ENCODE results near the gene HIVEP2.

Gene HIVEP2

DNA sequence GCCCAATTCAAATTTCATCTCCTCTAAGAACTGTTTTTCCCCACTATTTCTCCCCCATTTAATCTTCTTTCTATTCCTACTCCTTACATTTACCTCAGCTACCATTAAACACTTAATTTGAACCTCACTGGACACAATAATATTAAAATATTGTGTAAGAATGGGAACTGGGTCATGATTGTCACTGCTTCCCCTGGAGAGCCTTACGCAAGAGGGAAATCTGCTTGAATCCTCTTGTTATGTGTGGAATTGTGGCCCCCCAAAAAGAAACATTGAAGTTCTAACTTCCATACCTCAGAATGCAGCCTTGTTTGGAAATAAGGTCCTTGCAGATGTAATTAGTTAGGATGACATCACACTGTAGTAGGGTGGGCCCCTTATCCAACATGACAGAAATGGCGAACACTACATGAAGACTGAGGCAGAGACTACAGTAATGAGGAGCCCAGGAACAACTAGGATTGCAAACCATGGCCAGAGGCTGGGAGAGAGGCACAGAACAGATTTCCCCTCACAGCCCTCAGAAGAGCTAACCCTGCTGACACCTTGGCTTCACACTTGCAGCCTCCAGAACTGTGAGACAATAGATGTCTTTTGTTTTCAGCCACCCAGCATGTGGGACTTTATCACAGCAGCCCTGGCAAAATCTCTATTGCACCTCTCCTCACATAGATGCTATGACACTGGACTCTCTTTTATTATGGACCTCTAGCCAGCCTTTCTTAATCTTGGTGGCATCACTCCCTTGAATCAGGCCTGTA, 29.9 kb downstream of the HIVEP2 start:
- Histone ChIP-seq H3K27me3 (ENCODE audit: insufficient read depth, insufficient read length) (no peaks in the 10 kb centered on the region), H3K36me3 (ENCODE audit: insufficient read depth, insufficient read length, low read length) (no peaks in the 10 kb centered on the region), H3K9ac (ENCODE audit: insufficient read length, low read depth) (no peak overlapping the region), H3K4me3 (ENCODE audit: insufficient read length, low read depth) (no peak overlapping the region), H3K4me1 (ENCODE audit: insufficient read depth, insufficient read length) (peaks cover 3% of the 10 kb centered on the region), H3K9me3 (ENCODE audit: insufficient read depth, low read length) (no peaks in the 10 kb centered on the region)
- DNase-seq (ENCODE audit: low read depth, low spot score), result no peak
- no peak for TF ChIP-seq SUZ12 (IDR thresholded peaks at IDR 0.05; ENCODE audit: extremely low read depth, insufficient read depth, insufficient read length)
- TF ChIP-seq YY1 (IDR thresholded peaks at IDR 0.05; ENCODE audit: insufficient read depth, insufficient read length), result no peak
- TF ChIP-seq ZNF274 (IDR thresholded peaks at IDR 0.05; ENCODE audit: low read depth, low read length), result no peak

DNA sequence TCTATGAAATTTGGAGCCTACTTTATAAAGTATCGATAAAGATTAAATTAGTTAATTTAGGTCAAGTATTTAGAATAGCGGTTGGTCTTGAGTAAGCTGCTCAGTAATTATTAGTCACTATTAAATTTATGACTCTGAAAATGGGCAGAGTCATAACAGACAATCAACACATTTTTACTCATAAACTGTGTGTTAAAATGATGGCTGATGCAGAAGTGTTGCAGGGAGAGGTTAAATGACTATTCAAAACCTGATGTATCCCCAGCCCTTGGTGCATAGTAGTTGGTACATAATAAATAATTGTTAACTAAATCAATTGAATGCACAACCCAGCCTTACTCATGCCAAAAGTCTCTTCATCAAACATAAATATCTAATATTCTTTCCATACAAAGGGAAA, 30.6 kb downstream of the HIVEP2 start:
- DNase-seq (ENCODE audit: low read depth, low spot score), result no peak
- Histone ChIP-seq H3K9ac (ENCODE audit: insufficient read length, low read depth) (no peak overlapping the region), H3K27me3 (ENCODE audit: insufficient read depth, insufficient read length) (no peaks in the 10 kb centered on the region), H3K4me1 (ENCODE audit: insufficient read depth, insufficient read length) (peaks cover 3% of the 10 kb centered on the region), H3K36me3 (ENCODE audit: insufficient read depth, insufficient read length, low read length) (no peaks in the 10 kb centered on the region), H3K4me3 (ENCODE audit: insufficient read length, low read depth) (no peak overlapping the region), H3K9me3 (ENCODE audit: insufficient read depth, low read length) (no peaks in the 10 kb centered on the region)
- TF ChIP-seq YY1 (IDR thresholded peaks at IDR 0.05; ENCODE audit: insufficient read depth, insufficient read length) (no peak), ZNF274 (IDR thresholded peaks at IDR 0.05; ENCODE audit: low read depth, low read length) (no peak), SUZ12 (IDR thresholded peaks at IDR 0.05; ENCODE audit: extremely low read depth, insufficient read depth, insufficient read length) (no peak)

DNA sequence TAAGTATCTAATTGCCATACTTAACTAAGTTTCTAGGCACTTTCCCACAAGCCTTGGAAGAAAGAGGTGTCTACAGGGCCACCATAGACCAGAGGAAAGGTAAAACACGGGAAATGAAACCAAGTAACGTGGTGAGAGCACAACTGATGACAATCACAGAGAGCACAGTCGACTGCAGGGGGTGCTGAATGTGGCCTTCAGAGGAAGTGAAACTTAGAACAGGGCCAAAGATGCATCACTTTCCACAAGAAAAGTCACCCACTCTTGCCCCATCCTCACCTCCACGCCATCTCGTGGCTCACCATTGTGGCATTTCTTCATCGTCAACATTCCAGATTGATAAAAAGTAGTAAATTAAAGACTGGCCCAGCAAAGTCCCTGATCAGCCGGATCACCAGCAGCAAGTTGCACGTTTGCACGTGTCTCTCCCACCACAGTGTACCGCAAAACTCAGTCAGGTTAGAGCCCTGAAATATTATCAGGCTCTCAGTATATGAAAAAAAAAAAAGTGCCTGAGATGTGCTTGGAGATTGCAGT, 31.4 kb downstream of the HIVEP2 start:
- DNase-seq (ENCODE audit: low read depth, low spot score), result no peak
- no peak overlapping the region for H3K4me3 ChIP-seq (ENCODE audit: insufficient read length, low read depth)
- no peaks in the 10 kb centered on the region for H3K27me3 ChIP-seq (ENCODE audit: insufficient read depth, insufficient read length)
- no peak overlapping the region for H3K9ac ChIP-seq (ENCODE audit: insufficient read length, low read depth)
- H3K9me3 ChIP-seq (ENCODE audit: insufficient read depth, low read length), result no peaks in the 10 kb centered on the region
- TF ChIP-seq YY1 (IDR thresholded peaks at IDR 0.05; ENCODE audit: insufficient read depth, insufficient read length) (no peak), SUZ12 (IDR thresholded peaks at IDR 0.05; ENCODE audit: extremely low read depth, insufficient read depth, insufficient read length) (no peak), ZNF274 (IDR thresholded peaks at IDR 0.05; ENCODE audit: low read depth, low read length) (no peak)
- peaks cover 3% of the 10 kb centered on the region for H3K4me1 ChIP-seq (ENCODE audit: insufficient read depth, insufficient read length)
- H3K36me3 ChIP-seq (ENCODE audit: insufficient read depth, insufficient read length, low read length), result no peaks in the 10 kb centered on the region

DNA sequence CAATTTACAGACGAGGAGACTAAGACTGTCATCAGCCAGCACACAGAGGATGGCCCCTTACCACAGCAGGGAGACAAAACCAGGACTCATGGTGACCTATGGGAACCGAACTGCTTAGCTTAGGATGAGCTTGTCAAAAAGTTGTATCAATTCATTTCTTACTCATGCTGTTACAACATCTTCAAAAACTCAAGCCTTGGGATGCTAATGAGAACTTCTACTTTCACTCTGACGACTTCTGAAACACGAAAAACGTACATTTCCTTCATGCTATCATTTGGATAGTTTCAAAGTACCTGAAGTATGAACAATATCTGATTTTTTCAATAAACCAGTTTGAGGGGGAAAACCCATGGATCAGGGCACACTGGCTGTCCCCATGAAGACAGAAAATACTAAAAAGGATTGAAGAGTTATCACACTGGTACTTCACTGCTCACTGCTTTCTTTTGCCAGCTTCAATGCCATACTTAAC, 31.9 kb downstream of the HIVEP2 start:
- H3K9ac ChIP-seq (ENCODE audit: insufficient read length, low read depth), result no peak overlapping the region
- H3K4me3 ChIP-seq (ENCODE audit: insufficient read length, low read depth), result no peak overlapping the region
- no peak for DNase-seq (ENCODE audit: low read depth, low spot score)

DNA sequence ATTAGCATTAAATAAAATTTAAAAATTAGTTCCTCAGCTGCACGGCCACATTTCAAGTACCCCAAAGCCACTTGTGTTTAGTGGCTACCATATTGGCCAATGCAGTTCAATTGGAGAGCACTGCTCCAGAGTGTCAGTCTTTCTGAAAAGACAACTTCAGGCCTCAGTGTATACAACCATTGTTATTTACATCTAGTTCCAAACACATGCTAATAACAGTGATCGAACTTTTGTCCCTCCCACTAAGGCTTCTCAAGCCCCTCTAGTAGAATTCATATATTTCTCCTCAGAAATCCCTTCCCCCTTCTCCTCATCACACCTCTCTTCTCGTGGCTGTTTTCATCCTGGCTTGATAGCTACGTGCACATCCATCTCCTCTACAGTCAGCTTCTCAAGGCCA, 32.9 kb downstream of the HIVEP2 start:
- no peaks in the 10 kb centered on the region for H3K36me3 ChIP-seq (ENCODE audit: insufficient read depth, insufficient read length, low read length)

More for the DNA sequence above, 31.9 kb downstream of the HIVEP2 start:
- TF ChIP-seq YY1 (IDR thresholded peaks at IDR 0.05; ENCODE audit: insufficient read depth, insufficient read length), result no peak
- TF ChIP-seq SUZ12 (IDR thresholded peaks at IDR 0.05; ENCODE audit: extremely low read depth, insufficient read depth, insufficient read length), result no peak
- Histone ChIP-seq H3K36me3 (ENCODE audit: insufficient read depth, insufficient read length, low read length) (no peaks in the 10 kb centered on the region), H3K27me3 (ENCODE audit: insufficient read depth, insufficient read length) (no peaks in the 10 kb centered on the region), H3K4me1 (ENCODE audit: insufficient read depth, insufficient read length) (peaks cover 3% of the 10 kb centered on the region), H3K9me3 (ENCODE audit: insufficient read depth, low read length) (no peaks in the 10 kb centered on the region)

GRCh38 chr6:142911430-142911829, 33.5 kb downstream of the HIVEP2 start:
- no peak for DNase-seq (ENCODE audit: low read depth, low spot score)
- H3K4me1 ChIP-seq (ENCODE audit: insufficient read depth, insufficient read length), result peaks cover 3% of the 10 kb centered on the region
- no peak for TF ChIP-seq SUZ12 (IDR thresholded peaks at IDR 0.05; ENCODE audit: extremely low read depth, insufficient read depth, insufficient read length)
- TF ChIP-seq ZNF274 (IDR thresholded peaks at IDR 0.05; ENCODE audit: low read depth, low read length), result no peak
- no peak for TF ChIP-seq YY1 (IDR thresholded peaks at IDR 0.05; ENCODE audit: insufficient read depth, insufficient read length)

More for the DNA sequence above, 32.9 kb downstream of the HIVEP2 start:
- Histone ChIP-seq H3K4me3 (ENCODE audit: insufficient read length, low read depth) (no peak overlapping the region), H3K27me3 (ENCODE audit: insufficient read depth, insufficient read length) (no peaks in the 10 kb centered on the region), H3K9me3 (ENCODE audit: insufficient read depth, low read length) (no peaks in the 10 kb centered on the region), H3K4me1 (ENCODE audit: insufficient read depth, insufficient read length) (peaks cover 3% of the 10 kb centered on the region), H3K9ac (ENCODE audit: insufficient read length, low read depth) (no peak overlapping the region)
- TF ChIP-seq ZNF274 (IDR thresholded peaks at IDR 0.05; ENCODE audit: low read depth, low read length) (no peak), SUZ12 (IDR thresholded peaks at IDR 0.05; ENCODE audit: extremely low read depth, insufficient read depth, insufficient read length) (no peak), YY1 (IDR thresholded peaks at IDR 0.05; ENCODE audit: insufficient read depth, insufficient read length) (no peak)
- DNase-seq (ENCODE audit: low read depth, low spot score), result peak; percentile 35

DNA sequence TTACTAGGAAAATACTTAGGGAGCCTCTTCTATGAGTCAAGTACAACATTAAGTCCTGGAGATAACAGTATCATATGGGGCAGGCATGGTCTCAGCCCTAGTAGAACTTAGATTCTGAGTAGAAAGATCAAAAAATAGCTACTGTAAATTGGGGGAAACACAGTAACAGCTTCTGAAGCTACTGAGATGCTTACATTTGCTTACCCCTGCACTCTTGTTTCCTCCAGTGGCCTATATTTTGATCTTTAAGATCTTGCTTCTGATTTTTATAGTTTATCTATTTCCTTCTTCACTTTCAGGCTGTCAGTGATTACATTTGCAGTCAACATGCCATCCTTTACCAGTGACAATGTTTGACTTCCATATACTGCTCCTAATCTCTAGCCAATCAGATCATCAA, 35.3 kb downstream of the HIVEP2 start:
- Histone ChIP-seq H3K9ac (ENCODE audit: insufficient read length, low read depth) (no peak overlapping the region), H3K4me3 (ENCODE audit: insufficient read length, low read depth) (no peak overlapping the region), H3K36me3 (ENCODE audit: insufficient read depth, insufficient read length, low read length) (no peaks in the 10 kb centered on the region), H3K9me3 (ENCODE audit: insufficient read depth, low read length) (no peaks in the 10 kb centered on the region), H3K4me1 (ENCODE audit: insufficient read depth, insufficient read length) (peaks cover 3% of the 10 kb centered on the region), H3K27me3 (ENCODE audit: insufficient read depth, insufficient read length) (no peaks in the 10 kb centered on the region)
- no peak for DNase-seq (ENCODE audit: low read depth, low spot score)
- TF ChIP-seq SUZ12 (IDR thresholded peaks at IDR 0.05; ENCODE audit: extremely low read depth, insufficient read depth, insufficient read length) (no peak), ZNF274 (IDR thresholded peaks at IDR 0.05; ENCODE audit: low read depth, low read length) (no peak), YY1 (IDR thresholded peaks at IDR 0.05; ENCODE audit: insufficient read depth, insufficient read length) (no peak)

More at GRCh38 chr6:142911430-142911829, 33.5 kb downstream of the HIVEP2 start:
- Histone ChIP-seq H3K9ac (ENCODE audit: insufficient read length, low read depth) (no peak overlapping the region), H3K36me3 (ENCODE audit: insufficient read depth, insufficient read length, low read length) (no peaks in the 10 kb centered on the region), H3K27me3 (ENCODE audit: insufficient read depth, insufficient read length) (no peaks in the 10 kb centered on the region), H3K9me3 (ENCODE audit: insufficient read depth, low read length) (no peaks in the 10 kb centered on the region), H3K4me3 (ENCODE audit: insufficient read length, low read depth) (no peak overlapping the region)
